HG02970 (cell line): ENCODE measurements around the gene SEMA5A.

Experiments used
- ATAC-seq: cut with Tn5 transposase; IDR thresholded peaks from one replicate; pipeline ENCODE4 v1.9.1; 2021; ENCODE audit warnings: mild to moderate bottlenecking, moderate library complexity, moderate number of reproducible peaks; ENCODE audit not compliant: unreplicated experiment, low FRiP score

SEMA5A gene

DNA sequence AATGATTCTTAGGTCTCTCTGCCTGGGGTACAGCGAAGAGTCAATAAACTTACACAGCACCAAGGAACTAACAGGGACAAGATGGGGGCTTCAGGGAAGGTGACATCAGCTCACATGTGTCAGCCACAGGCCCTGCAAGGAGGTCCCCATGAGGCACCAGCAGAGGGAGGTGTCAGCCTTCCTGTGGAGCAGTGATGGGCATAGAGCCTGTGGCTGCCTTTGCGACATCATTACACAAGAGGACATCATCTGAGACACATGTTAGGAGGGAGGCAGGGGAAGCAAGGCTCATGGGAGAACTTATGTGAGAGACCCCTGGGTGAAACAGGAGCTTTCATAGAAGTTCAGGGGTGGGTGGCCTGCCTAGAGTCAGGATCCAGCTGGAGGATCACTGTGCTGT lies 389.6 kb downstream of the SEMA5A start:
- ATAC-seq, result no peak

DNA sequence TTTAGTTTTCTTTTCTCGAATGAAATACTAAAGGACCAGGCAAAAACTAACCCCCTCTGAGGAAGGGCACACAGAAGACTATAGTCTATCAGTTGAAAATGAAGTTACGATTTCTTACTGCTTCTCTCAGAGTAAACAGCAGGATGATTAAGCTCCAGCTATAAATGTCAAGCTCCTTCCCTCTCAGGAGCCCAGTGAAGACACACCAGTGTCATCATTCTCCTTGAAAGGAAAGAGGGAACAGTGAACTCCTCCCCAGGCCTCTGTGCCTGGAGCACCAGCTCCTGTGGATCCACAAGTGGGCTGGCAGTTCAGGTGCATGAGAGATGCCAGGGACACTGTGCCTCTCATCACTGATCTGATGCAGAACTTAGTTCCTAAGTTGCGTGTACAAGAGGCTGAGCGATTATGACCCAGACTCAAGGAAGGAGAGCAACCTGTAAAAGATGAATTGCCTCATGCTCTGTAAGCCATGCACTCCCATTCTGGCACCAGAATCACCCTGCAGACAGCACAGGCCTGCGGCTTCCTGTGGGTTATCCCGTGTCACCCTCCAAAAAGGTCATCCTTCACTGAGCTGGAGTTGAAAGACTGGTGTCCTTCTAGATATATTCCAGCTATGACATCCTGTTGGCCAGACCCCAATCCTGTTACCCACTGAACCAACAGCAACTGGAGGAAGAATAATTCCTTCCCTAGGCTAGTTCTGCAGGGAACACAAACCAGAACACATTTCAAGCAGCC lies 394.0 kb downstream of the SEMA5A start:
- no peak for ATAC-seq

DNA sequence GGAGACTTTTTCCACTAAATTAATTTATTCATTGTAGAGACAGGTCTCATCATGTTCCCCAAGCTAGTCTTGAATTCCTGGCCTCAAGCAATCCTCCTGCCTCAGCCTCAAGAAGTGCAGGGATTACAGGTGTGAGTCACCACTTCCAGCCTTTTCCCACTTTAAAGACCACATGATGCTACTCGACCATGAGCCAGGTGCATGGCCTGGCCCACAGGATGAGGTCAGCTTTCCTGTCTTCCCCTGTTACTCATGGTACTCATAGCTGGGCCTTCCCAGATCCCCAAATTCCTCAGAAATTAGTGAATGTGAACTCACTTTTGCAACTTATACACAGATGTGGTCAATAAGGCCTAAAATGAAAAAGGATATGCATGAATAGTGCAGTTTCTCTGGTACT lies 395.9 kb downstream of the SEMA5A start:
- ATAC-seq, result no peak

- no peak for ATAC-seq
These were observed 397.6 kb downstream of the SEMA5A start for GRCh38 chr5:9148242-9148641.

DNA sequence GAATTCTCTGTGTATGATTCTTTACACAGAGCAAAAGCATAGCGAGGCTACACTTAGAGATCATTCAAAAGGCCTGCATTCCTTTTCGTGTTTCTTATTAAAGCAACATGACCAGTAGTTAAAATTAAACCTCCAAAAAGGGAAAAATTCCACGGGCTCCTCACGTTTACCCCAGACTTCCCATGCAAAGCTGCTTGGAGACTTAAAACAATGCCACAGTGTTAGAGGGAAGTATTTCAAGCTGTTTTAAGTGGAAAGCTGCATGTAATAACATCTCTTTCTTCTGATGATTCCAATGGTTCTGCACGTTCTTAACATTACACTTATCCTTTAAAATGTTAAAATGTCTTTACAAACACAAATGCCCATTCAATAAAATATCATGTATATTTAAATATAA lies 405.2 kb downstream of the SEMA5A start:
- ATAC-seq, result no peak

- ATAC-seq, result no peak
These were observed 405.7 kb downstream of the SEMA5A start for GRCh38 chr5:9140202-9140601.

DNA sequence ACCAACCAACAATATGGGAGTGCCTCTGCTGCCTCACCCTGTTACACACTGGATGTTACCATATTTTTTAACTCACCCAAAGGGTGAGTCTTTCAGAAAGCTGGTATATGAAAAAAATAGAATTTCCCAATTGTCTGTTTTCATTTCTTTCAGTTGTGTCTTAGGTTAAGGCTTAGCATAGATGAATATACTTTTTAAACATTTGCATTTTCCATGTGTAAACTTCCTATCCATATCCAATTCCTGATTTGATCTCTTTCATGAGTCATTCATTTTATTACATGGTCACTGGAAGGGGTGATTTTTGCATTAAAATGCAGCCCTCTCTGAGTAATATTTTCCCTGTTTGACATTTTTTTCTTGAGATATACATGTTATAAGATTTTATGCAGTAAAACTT lies 406.5 kb downstream of the SEMA5A start:
- no peak for ATAC-seq

DNA sequence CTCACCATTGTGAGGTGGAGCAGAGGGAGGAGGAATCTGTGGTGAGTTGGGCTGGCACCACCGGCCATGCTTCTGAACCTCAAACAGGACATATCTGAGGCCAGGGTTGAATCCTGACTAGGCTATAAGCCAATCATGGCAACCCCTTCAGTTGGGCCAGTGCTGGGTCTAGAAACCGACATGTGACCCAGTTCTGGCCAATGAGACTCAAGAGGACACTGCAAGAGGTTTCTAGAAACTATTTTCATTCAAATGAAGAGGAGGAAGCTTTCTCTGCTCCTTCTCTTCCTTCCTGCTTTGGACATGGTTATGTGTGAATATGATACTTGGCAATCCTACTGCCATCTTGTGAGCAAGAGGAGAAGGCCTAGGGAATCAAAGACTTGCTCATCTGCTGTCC lies 417.7 kb downstream of the SEMA5A start:
- no peak for ATAC-seq

DNA sequence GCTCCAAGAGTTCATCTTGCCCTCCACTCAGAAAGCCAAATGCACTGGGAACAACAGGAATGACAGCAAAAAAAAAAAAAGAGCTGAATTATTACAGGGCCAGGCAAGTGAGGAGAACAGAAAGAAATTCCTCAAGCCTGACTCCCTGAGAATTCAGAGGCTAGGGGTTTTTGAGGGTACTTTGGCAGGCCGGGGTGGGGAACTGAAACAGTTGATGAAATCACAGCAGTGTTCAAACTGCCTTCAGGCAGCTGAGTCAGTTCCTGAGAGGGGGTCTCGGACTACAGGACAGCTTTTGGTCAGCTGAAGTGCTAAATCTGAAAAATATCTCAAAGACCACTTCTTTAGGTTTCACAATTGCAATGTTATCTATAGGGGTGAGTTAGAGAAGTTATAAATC lies 419.4 kb downstream of the SEMA5A start:
- ATAC-seq, result no peak

DNA sequence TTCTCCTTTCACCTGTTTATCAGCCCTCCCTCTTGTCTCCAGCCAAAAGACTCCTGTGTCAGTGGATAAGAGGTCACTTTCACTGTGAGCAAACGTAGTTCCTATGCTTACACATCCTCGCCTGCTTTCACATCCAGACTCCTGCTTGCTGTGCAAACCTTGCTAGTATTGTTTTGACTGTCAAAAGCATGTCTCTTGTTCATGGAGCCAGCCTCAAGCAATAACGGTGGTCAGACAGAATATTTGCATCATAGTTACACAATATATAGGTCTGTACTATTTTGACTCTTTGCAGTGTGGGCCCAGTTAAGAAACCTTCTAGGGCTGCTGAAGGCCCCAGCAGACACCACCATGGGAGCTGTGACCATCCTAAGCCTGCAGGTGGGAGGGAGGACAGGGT lies 420.0 kb downstream of the SEMA5A start:
- no peak for ATAC-seq

DNA sequence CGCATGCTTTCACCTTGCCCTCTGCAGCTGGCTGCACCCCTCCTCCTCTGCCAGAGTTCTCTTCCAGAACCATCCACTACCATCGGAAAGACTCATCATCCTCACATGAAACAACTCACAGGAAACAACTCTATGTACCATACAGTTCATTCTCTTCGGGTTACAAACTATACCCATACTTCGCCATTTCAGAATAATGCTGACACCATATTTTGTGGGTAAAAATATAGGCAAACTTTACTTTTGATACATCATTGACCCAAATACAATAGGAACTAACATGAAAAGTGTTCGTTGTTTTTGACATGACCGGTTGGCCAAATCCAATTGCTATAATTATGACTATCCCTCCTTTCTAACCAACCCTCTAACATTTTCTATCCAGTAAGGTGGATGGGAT lies 421.0 kb downstream of the SEMA5A start:
- no peak for ATAC-seq

DNA sequence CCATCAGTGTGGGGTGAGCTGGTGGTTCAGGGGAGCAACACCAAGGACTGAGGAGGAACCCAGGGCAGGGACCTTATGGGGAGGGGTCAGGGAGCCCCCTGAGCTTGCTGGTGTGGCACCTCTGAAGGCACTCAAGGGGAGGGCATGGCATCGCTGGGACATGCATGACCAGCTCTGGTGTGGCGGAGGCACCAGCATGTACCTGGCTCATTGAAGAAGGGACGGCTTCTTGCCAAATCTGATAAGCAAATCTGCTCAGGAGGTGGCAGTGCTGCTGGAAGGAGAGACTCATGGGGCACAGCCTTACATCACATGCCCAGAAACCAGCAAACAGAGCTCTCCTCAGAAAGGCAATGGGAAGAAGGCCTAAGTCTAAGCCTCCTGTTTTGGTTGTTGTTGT lies 421.8 kb downstream of the SEMA5A start:
- no peak for ATAC-seq

DNA sequence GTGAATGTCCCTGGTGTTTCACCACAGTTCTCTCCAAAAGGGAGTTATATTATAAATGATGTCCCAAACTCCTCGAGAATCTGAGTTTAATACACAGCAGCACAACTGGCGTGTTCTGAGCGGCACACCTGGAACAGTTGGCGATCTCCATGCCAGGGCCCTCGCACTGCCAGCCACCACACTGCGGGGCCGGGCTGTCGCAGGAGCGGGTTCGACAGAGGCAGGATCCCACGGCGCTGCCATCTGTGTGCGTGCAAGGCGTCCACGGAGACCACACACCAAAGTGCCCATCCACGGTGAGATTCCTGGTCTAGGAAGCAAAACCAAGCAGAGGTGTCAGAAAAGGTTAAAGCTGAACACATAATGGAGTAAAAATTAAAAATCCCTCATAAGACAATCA lies 423.3 kb downstream of the SEMA5A start:
- ATAC-seq, result no peak

DNA sequence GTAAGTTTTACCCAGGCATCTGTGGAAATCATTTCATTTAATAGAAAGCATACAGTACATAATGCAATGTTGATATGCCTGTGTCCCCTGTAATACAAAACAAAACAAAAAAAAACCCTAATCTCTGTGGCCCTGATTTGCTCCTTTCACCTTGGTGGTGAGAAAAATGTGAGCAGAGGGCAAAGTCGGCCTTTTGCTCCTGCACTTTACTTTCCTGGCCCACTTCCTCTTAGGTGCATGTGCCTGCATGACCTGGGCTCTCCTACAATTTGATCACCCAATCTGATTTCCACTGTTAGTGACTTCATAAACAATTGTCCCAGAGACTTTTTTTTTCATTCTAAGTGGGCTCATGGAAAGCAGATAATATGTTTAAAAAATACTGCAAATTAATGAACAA lies 424.3 kb downstream of the SEMA5A start:
- no peak for ATAC-seq

- ATAC-seq, result no peak
These were observed 427.0 kb downstream of the SEMA5A start for GRCh38 chr5:9118852-9119251.

- no peak for ATAC-seq
These were observed 430.8 kb downstream of the SEMA5A start for GRCh38 chr5:9115093-9115492.

DNA sequence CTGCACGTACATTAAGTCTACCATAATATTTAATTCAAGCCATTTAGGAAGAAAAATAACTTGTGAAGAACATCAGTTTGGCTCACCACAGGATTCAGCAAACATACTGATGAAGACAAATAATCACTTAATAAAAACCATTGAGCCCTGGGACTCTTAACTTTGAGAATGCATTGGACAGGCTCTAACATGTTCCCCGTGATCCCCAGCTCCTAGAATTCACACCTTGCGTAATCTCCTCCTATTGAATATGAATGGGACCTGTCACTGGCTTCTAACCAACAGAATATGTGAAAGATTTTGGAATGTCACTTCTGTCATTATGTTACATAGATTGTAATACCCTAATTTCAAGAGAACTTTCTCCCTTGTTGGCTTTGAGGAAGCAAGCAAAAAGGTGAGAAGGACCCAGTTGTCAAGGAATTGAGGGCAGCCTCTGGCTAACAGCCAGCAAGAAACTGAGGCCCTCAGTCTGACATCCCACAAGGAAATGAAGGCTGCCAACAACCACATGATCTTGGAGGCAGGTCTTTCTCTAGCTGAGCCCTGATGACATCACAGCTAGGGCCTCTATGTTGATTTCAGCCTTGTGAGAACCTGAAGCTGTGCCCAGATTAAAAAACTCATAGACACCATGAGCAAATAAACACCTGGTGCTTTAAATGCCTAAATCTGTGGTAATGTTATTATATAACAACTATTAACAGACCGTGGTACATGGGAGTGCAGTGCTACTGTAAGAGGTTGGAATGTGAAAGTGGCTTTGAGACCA lies 433.2 kb downstream of the SEMA5A start:
- no peak for ATAC-seq

- no peak for ATAC-seq
These were observed 437.7 kb downstream of the SEMA5A start for GRCh38 chr5:9108162-9108561.

DNA sequence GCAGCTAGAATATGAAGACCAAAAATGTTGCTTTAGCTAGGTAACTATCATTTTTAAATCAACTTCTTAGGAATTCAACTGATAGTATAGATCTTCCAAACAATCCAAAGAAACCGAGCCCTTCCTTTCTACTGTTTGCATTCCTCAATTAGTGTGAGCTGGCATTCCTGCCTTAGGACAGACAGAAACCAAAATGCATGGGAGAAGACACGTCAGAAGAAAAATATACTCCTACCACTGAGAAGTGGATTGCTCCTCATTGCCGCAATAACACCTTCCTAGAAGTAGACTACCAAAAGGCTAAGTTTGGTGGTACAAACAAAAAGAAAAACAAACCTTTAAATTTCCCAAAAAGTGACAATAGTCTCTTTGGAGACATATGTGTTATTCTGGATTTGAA lies 440.0 kb downstream of the SEMA5A start:
- ATAC-seq, result no peak

DNA sequence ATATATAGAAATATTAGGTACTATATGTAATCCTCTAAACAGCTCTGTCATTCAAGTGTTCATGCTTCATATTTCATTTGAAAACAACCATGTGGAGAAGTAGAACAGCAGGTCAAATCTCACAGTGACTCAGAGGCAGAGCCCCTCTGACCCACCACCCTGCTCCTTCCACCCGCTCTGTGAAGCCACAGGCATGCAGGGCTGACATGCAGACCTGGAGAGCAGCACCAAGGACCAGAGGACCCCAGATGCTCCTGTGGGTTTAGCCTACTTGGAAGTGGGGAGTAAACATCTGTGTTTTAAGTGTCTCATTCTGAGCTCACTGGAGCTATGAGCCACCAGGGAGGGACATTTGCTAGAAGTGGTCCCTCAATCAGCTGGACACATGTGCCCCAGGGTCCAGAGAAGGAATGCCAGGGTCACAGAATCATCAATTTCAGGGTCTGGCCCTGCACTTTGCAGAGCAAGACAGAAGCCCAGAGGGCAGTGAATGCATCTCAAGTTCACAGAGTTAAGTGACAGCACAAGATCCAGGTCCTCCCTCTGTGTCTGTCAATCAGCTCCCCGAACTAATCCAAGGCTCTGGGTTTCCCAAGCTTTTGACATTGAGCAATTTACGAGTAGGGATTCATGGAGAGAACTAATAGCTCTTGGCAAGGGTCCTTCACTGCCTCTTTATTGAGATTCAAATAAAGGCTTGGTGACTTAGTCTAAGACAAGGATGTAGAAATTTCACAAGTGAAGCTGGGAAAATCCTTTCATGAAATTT lies 441.1 kb downstream of the SEMA5A start:
- no peak for ATAC-seq

DNA sequence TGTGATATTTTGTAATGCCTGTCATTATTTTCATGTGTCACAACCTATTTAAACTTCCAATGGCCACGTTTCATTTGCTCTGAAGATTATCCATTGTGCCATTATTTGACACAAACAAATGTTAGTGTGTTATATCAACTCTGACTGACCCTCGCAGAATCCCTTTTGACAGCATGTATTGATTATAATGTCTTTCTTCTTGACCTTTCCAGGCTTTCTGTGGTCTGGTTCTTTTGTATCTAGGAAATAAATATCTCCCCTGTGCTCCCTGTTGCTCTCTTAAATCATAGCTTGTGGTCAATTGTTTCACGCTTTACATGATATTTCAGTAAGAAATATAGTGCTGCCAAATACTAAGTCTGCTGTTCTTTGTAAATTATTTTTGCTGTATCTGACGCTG lies 442.6 kb downstream of the SEMA5A start:
- ATAC-seq, result no peak
